Gastrocnemius medialis (tissue), 4 donors: Measurements from ENCODE around the gene GSPT1.
"Not testable (repeated sequence)": the region's sequence is repeated elsewhere in the genome, so short reads cannot be mapped to it uniquely, and the experiment has no call there.

Source experiments
- POLR2A ChIP-seq, 2 donors: fragments of 450-650 bp; IDR thresholded peaks; one replicate each; pipeline ENCODE4 v1.6.1; 2017; ENCODE audit warnings: antibody characterized with exemption in 2 of 2, mild to moderate bottlenecking in 2 of 2, moderate library complexity in 2 of 2
- TF ChIP-seq, protein P1 (sequence below), 5 experiments: fragments of 450-650 bp in 3 of 5; fragments of 200-600 bp in 2 of 5; sonication (generic) in 2 of 5; IDR thresholded peaks in 4 of 5; conservative IDR thresholded peaks in 1 of 5; 1 replicate in 4 of 5; 2 replicates in 1 of 5; pipeline ENCODE4 v1.5.1; 2016 to 2019; ENCODE audit warnings: antibody characterized with exemption in 5 of 5, mild to moderate bottlenecking in 3 of 5, moderate library complexity in 3 of 5

DNA sequence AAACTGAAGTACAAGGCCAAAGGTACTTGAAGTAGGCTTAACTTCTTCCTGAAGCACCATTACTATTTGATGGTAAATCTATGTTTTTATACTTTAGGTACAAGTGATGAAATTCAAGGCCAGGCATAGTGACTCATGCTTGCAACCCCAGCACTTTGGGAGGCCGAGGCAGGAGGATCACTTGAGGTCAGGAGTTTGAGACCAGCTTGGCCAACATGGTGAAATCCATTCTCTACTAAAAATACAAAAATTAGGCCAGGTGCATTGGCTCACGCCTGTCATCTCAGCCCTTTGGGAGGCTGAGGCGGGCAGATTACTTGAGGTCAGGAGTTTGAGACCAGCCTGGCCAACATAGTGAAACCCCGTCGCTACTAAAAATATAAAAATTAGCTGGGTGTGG is 92.1 kb downstream of the GSPT1 start:
- not testable (repeated sequence) for TF ChIP-seq POLR2A (IDR thresholded peaks at IDR 0.05)
- TF ChIP-seq, protein P1, sequence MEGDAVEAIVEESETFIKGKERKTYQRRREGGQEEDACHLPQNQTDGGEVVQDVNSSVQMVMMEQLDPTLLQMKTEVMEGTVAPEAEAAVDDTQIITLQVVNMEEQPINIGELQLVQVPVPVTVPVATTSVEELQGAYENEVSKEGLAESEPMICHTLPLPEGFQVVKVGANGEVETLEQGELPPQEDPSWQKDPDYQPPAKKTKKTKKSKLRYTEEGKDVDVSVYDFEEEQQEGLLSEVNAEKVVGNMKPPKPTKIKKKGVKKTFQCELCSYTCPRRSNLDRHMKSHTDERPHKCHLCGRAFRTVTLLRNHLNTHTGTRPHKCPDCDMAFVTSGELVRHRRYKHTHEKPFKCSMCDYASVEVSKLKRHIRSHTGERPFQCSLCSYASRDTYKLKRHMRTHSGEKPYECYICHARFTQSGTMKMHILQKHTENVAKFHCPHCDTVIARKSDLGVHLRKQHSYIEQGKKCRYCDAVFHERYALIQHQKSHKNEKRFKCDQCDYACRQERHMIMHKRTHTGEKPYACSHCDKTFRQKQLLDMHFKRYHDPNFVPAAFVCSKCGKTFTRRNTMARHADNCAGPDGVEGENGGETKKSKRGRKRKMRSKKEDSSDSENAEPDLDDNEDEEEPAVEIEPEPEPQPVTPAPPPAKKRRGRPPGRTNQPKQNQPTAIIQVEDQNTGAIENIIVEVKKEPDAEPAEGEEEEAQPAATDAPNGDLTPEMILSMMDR (IDR thresholded peaks at IDR 0.05 in 4 of 5, conservative IDR thresholded peaks at IDR 0.05 in 1 of 5) = not testable (repeated sequence)
